Fibroblast of lung (primary cell): Measurements from ENCODE around the gene APRT. TPM values are rescaled to one million over a fixed set of nuclear protein-coding genes. Genes with fewer than 3 reads are reported as not detected.

Experiments used
- DNase-seq, 2 donors: peaks; one replicate each; pipeline versions ENCODE4 v3.0.0 to v3.0.0-alpha.2; 2010; ENCODE audit warnings: low read depth in 2 of 2
- H2AFZ ChIP-seq: 2 replicates; pipeline ENCODE4 v1.5.1; 2012; ENCODE audit warnings: low read length, control low read depth, inconsistent platforms
- H3K27ac ChIP-seq: 2 replicates; pipeline ENCODE4 v1.5.1; 2011; ENCODE audit warnings: low read length, control low read depth; ENCODE audit not compliant: insufficient read depth
- H3K27me3 ChIP-seq: 2 replicates; pipeline ENCODE4 v1.5.1; 2011; ENCODE audit warnings: mild to moderate bottlenecking, low read length; ENCODE audit not compliant: control insufficient read depth, insufficient read depth
- H3K36me3 ChIP-seq: 2 replicates; pipeline ENCODE4 v1.5.1; 2011; ENCODE audit warnings: low read length; ENCODE audit not compliant: control insufficient read depth, insufficient read depth
- H3K4me1 ChIP-seq: 2 replicates; pipeline ENCODE4 v1.5.1; 2011; ENCODE audit warnings: low read length; ENCODE audit not compliant: control insufficient read depth, insufficient read depth; ENCODE audit errors: extremely low read depth
- H3K4me2 ChIP-seq: 2 replicates; pipeline ENCODE4 v1.5.1; 2011; ENCODE audit warnings: low read length, control low read depth; ENCODE audit not compliant: insufficient read depth; ENCODE audit errors: extremely low read depth
- H3K4me3 ChIP-seq, 4 experiments: fragments of 200-600 bp in 1 of 4; sonication (generic) in 1 of 4; replicated peaks in 1 of 4; 2 replicates each; pipeline ENCODE4 v1.5.1; 2011 to 2016; ENCODE audit warnings: low read length in 4 of 4, low read depth in 3 of 4, mild to moderate bottlenecking in 3 of 4, control low read depth in 2 of 4, inconsistent platforms in 1 of 4, mixed read lengths in 1 of 4; ENCODE audit not compliant: insufficient read depth in 1 of 4; ENCODE audit errors: control extremely low read depth in 1 of 4
- H3K79me2 ChIP-seq: 2 replicates; pipeline ENCODE4 v1.5.1; 2012; ENCODE audit warnings: mild to moderate bottlenecking, low read length, inconsistent platforms; ENCODE audit not compliant: control insufficient read depth, insufficient read depth
- H3K9ac ChIP-seq: 2 replicates; pipeline ENCODE4 v1.5.1; 2011; ENCODE audit warnings: mild to moderate bottlenecking, low read length, control low read depth; ENCODE audit not compliant: insufficient read depth
- H3K9me3 ChIP-seq: 2 replicates; pipeline ENCODE4 v1.5.1; 2012; ENCODE audit warnings: low read depth, low read length; ENCODE audit not compliant: control insufficient read depth, insufficient read depth
- H4K20me1 ChIP-seq: 2 replicates; pipeline ENCODE4 v1.5.1; 2011; ENCODE audit warnings: low read length; ENCODE audit not compliant: control insufficient read depth, insufficient read depth; ENCODE audit errors: extremely low read depth
- EZH2 ChIP-seq: IDR thresholded peaks from 2 replicates; pipeline ENCODE4 v1.5.1; 2012; ENCODE audit warnings: low read length, control low read depth, mild to moderate bottlenecking; ENCODE audit errors: missing control alignments
- polyA plus RNA-seq, 2 donors: library from polyadenylated mRNA; depleted of rRNA in 1 of 2; stranded (reverse) in 1 of 2; unstranded in 1 of 2; fragments of >200 nt; gene quantifications; 2 replicates each; pipeline ENCODE4 v1.2.1, GENCODE V29; 2011 to 2012; ENCODE audit warnings: missing spikeins in 1 of 2
- total RNA-seq: library from RNA; depleted of rRNA; stranded (reverse); fragments of >200 nt; gene quantifications from 2 replicates; pipeline ENCODE4 v1.2.1, GENCODE V29; 2014
- TF ChIP-seq, protein P1 (sequence below), 2 donors: IDR thresholded peaks in 1 of 2; conservative IDR thresholded peaks in 1 of 2; 1 replicate in 1 of 2; 2 replicates in 1 of 2; pipeline ENCODE4 v1.5.1; 2011 to 2012; ENCODE audit warnings: low read length in 2 of 2, control low read depth in 1 of 2, inconsistent platforms in 1 of 2, low read depth in 1 of 2, mild to moderate bottlenecking in 1 of 2

The APRT gene
- total and polyA plus RNA-seq, 2 donors (not counting 1 experiment from before 2014, with no cell fraction given): 39.2 to 95.6 TPM

GRCh38 chr16:88842806-88843205 is 31.1 kb upstream of the APRT start:
- Histone ChIP-seq H3K4me3 (no peak overlapping the region), H3K27ac (no peak overlapping the region), H3K27me3 (no peaks in the 10 kb centered on the region), H3K4me2 (no peak overlapping the region), H3K4me1 (no peaks in the 10 kb centered on the region), H2AFZ (no peak overlapping the region), H3K36me3 (peaks cover 3% of the 10 kb centered on the region), H3K9me3 (no peaks in the 10 kb centered on the region), H3K79me2 (no peaks in the 10 kb centered on the region), H3K9ac (no peak overlapping the region), H4K20me1 (no peaks in the 10 kb centered on the region)
- TF ChIP-seq, protein P1, sequence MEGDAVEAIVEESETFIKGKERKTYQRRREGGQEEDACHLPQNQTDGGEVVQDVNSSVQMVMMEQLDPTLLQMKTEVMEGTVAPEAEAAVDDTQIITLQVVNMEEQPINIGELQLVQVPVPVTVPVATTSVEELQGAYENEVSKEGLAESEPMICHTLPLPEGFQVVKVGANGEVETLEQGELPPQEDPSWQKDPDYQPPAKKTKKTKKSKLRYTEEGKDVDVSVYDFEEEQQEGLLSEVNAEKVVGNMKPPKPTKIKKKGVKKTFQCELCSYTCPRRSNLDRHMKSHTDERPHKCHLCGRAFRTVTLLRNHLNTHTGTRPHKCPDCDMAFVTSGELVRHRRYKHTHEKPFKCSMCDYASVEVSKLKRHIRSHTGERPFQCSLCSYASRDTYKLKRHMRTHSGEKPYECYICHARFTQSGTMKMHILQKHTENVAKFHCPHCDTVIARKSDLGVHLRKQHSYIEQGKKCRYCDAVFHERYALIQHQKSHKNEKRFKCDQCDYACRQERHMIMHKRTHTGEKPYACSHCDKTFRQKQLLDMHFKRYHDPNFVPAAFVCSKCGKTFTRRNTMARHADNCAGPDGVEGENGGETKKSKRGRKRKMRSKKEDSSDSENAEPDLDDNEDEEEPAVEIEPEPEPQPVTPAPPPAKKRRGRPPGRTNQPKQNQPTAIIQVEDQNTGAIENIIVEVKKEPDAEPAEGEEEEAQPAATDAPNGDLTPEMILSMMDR (conservative IDR thresholded peaks at IDR 0.05 in 1 of 2, IDR thresholded peaks at IDR 0.05 in 1 of 2; ENCODE audit: low read depth in 1 of 2, low read length in 2 of 2): no peak
- TF ChIP-seq EZH2: no peak
- no peak for DNase-seq

GRCh38 chr16:88842308-88842756 is 30.6 kb upstream of the APRT start:
- H4K20me1 ChIP-seq: no peaks in the 10 kb centered on the region
- DNase-seq: no peak
- H3K36me3 ChIP-seq: peaks cover 7% of the 10 kb centered on the region
- H3K9me3 ChIP-seq: no peaks in the 10 kb centered on the region
- no peaks in the 10 kb centered on the region for H3K27me3 ChIP-seq
- H3K4me1 ChIP-seq: no peaks in the 10 kb centered on the region
- no peak overlapping the region for H2AFZ ChIP-seq
- no peak overlapping the region for H3K9ac ChIP-seq
- H3K4me3 ChIP-seq: no peak overlapping the region
- H3K79me2 ChIP-seq: no peaks in the 10 kb centered on the region
- H3K4me2 ChIP-seq: no peak overlapping the region
- no peak overlapping the region for H3K27ac ChIP-seq
- TF ChIP-seq, protein P1 (conservative IDR thresholded peaks at IDR 0.05 in 1 of 2, IDR thresholded peaks at IDR 0.05 in 1 of 2; ENCODE audit: low read depth in 1 of 2, low read length in 2 of 2): no peak
- no peak for TF ChIP-seq EZH2

DNA sequence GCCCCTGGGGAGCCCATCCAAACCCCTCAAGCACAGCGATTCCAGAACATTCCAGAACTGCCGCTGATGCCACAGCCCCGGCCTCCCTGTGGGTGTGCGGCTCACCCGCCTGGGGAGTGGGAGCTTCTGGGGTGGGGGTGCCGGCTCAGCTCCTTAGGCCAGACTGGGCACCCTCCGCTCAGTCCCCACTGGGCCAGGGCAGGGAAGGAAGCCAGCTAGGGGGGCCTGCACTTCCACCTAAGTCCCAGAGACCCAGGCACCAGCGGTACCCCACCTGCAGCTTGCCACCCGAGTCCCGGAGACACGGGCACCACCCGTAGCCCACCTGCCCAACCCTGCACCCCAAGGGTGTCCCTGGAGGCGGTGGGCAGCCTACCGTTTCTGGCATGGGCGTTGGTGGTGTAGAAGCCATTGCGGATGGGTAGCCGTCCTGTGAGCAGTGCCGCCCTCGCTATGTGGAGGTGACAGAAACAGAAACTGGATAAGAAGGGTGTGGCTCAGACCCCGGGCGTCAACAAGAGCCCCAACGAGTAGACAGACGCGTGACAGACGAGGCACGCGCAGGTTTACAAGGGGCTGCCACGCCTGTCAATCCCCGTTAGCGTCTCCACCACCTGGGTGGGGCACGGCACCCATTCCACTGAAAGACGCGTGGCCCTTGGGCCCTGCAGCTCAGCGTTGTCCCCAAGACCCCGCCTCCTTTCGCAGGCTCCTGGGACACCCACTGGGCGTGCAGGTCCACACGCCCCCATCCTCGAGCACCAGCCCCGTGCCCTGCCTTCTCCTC is 30.0 kb upstream of the APRT start:
- Histone ChIP-seq H3K4me3 (no peak overlapping the region), H3K9ac (no peak overlapping the region), H3K36me3 (peaks cover 7% of the 10 kb centered on the region), H4K20me1 (no peaks in the 10 kb centered on the region), H3K9me3 (no peaks in the 10 kb centered on the region), H3K4me2 (no peak overlapping the region), H2AFZ (no peak overlapping the region), H3K4me1 (no peaks in the 10 kb centered on the region), H3K79me2 (no peaks in the 10 kb centered on the region), H3K27ac (no peak overlapping the region), H3K27me3 (no peaks in the 10 kb centered on the region)
- TF ChIP-seq EZH2: no peak
- TF ChIP-seq, protein P1 (conservative IDR thresholded peaks at IDR 0.05 in 1 of 2, IDR thresholded peaks at IDR 0.05 in 1 of 2; ENCODE audit: low read depth in 1 of 2, low read length in 2 of 2): no peak
- DNase-seq: no peak
